ENCODE measurements around the gene HOXA9.

Gene HOXA9

GRCh38 chr7:27200761-27201579 lies 35.6 kb upstream of the HOXA9 start:
- no peak for DNase-seq

DNA sequence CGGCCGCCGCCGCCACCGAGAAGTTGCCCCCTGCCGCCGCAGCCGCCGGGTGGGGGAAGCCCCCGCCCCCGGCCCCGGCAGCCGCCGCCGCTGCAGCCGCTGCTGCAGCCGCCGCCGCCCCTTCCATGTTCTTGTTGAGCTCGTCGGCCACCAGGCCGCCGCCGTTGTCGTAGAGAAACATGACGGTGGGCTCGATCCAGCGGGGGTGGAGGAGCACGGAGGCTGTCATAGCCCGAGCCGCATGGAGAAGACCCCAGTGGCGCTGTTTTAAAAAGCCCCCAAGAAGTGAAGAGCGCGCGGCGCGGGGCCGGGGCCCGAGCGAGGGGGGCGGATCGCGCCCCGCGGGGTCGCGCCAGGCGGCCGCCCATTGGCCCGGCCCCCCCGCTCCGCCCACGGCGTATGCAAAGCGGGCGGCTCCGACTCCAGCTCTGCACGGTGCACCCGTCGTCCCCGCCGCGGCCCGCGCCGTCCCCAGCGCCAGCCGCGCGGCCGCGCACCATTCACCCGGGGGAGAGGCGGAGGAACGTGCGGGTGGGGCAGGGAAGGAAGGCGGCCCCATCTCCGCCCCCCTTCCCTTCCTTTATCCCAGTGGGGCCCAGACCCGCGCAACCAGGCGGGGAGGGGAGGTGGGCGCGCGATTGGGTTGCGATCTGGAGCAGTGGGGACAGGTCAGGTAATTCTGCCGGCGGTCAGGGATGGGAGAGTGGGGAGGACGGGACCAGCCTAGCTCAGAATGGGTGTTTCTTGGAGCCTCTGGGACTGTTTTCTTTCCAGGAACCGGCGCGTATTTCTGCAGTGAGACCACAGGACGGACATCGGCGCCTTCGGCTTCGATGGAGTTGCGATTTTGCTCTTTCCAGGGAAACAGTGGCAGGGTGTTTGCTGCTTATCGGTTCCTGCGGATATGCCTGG lies 34.8 kb upstream of the HOXA9 start, which contains the start of gene HOXA13:
TSS of gene HOXA13 (minus strand) at position 243 of the 912 bp plus-strand sequence. CDS start at position 229, 14 bp downstream.
- no peak for DNase-seq

DNA sequence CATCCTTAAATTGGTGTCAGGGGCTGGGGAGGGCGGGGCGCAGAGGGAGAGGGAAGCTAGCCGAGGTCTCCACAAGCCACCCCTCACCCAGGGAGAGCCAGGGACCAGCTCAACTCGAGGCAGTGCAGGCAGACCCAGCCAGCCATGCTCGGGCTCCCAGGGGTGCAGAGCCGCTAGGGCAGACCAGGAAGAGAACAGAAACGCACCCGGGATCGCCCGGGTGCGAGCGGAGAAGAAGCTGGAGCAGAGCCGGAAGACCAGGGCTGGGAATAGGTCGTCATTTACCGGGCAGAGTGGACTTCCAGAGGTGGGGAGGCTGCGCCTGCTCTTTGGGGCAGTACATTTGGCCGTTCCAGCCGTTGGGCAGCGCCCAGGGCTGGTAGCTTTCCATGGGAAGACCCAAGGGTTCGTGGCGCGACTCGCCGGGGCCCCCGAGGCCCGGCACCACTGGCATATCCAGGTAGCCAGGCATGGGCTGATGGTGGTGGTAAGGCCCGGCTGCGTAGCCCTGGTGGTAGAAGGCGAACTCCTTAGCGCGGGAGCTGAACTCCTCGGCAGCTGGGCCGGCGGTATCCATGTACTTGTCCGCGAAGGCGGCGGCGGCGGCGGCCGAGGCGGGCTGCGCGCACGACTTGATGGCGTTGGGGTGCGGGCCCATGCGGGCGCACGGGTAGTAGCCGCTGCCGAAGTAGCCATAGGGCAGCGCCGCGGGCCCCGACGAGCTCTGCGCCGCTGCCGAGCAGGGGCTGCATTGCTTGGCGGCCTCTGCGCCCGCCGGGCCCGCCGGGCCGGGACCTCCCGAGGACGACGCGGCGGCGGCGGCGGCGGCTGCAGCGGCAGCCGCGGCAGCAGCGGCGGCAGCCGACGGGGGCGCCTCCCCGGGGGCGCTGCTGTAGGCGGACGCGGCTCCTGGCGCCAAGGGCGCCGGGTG lies 33.8 kb upstream of the HOXA9 start:
- no peak for DNase-seq

- DNase-seq, result no peak
Measured at GRCh38 chr7:27198138-27198841, 33.0 kb upstream of the HOXA9 start.

DNA sequence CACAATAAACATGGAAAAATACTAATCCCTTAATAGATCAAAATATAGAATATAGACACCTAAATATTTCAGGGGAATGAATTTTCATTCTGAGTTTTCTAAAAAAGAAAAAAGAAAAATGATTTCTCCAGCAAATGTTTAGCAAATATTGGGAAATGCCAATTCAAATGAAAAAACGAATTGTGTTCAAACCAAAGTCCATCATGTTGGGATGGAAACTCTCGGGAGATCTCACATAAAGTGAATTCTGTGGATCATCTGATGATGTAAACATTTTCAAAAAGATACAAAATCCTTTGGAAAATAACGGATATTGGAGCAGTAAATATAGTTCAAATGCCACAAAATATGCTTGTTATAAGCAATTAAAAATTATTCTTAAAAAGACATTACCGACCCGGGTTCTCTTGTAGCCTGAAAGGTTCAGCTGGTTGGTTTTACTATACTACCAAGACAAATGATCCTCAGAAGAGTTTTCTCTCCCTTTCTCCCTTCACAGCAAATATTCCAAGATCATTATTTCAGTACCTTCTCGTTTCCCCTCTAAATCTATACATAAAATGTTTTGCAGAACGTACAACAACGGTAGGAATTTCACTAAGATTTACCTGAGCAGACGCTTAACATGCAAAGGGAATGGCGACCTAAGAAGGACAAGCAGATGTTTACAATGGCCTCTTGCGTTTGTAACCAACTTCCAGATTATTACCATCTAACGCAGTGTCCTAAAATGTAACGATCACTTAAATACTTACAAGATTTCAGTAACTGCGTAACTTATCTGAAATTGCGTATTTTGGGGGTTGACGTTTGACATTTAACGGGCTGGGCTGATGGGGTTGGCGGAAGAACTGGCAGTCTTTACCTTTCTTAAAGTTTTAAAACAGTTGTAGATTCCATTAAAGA lies 32.1 kb upstream of the HOXA9 start:
- no peak for DNase-seq

GRCh38 chr7:27196287-27196767 lies 31.0 kb upstream of the HOXA9 start:
- DNase-seq, result no peak

GRCh38 chr7:27194686-27195379 lies 29.5 kb upstream of the HOXA9 start:
- no peak for DNase-seq

- DNase-seq, result no peak
Measured at GRCh38 chr7:27194002-27194352, 28.6 kb upstream of the HOXA9 start.

GRCh38 chr7:27193335-27194001 lies 28.1 kb upstream of the HOXA9 start:
- no peak for DNase-seq

GRCh38 chr7:27192546-27193334 lies 27.4 kb upstream of the HOXA9 start:
- DNase-seq, result no peak

DNA sequence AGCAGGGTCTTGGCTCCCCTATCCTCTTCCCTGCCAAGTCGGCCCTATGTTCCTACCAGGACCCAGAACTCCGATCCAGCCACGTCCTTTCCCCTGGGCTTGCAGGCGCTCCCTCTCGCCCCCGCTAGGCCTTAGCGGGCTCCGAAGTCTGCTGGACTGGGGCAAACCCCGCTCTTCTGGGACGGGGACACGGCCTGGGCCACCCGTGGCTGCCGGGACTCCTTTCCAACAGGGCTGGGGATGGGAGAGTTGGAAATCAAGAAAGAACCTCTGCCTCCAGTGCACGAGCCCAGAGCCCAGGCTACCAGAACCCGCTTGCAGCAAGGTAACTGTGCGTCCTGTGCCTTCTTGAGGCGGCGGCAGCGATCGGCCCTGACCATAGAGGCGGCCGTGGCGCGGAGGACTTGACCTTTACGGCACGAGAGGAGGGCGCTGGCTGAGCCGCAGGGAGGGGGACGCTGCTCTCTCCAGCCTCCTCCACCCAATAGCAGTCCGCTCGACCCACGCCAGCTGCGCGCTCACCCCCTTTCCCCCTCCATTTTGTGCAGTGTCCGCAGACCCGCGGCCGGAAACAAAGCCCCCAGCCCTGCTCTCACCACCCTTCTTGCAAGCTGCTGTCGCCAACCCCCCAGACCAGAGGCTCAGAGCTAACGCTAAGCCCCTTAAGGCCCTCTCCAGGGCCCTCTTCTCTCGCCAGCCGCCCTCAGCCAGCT lies 26.7 kb upstream of the HOXA9 start:
- DNase-seq, result no peak

- DNase-seq, result no peak
Measured at GRCh38 chr7:27191161-27191731, 25.9 kb upstream of the HOXA9 start.

DNA sequence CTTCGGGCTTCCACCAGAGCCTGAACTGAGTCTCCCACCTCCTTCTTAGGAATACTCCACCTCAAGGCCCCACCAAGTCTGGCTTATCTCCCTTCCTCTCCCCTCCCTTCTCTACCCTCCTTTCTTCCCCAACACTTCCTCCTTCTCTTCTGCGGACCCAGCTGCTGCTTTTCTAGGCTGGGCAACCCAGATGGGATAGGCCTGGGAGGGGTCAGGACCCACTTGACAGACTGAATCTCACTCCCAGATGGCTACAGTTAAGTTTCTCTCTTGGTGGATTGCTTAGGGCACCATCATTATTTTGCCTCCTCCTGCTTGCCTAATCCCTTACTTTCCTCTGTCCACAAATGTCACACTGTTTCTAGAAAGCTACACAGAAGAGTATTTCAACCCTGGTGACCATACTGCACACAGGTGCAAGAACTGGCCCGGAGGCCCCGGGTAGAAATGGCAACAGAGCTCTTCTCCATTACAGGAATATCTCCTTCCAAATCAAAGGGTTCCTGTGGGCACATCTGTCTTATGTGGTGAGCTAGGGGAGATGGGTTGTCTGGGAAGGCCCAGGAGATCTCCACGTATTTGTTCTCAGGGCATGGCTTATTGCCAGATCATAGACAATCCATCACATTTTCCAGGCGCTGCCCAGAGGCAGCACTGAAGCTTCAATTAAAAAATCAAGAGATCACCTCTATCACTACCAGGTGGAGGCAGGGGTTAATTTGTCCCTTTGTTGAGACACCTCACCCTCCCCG lies 24.8 kb upstream of the HOXA9 start:
- no peak for DNase-seq

- DNase-seq, result no peak
Measured at GRCh38 chr7:27189295-27189996, 24.1 kb upstream of the HOXA9 start.

DNA sequence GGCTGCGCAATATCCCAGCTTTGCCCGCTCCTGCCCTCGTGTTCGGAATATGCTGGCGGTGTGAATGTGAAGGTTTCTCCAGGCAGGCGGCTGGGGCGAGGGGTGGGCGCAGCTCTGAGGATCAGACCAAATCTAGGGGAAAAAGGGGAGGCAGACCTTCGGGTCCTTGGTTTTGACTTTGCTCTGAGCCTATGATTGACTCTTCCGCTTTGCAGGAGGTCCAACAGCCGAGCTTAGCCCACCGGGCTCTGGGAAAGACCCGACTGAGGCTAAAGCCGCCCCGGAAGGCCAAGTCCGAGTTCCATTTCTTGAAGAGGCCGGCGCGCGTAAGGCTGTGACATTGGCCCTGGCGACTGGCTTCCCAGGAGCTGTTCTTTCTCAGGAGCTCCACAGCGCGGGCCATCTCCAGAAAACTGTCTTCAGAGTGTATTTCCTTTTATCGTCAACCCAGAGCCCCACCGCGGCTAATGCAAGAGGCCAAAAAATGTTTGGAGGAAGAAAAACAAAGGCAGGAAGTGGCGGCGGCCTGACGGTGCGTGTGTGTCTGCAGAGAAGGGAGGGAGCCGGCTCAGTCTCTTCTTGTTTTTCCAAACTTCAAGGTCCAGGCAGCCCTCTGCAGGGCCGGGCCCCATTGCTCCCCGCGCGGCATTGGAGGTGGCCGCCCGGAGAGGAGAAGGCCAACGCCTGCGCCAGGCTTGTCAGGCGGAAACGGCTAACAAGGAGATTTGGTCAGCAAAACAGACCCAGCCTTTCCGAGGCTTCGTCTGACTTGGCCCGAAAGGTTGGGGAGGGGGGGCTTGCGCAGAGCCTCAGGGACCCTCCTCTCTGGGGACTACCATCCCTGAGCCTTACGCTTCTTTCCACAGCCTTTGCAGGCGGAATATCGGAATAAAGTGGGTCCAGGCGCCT lies 23.3 kb upstream of the HOXA9 start:
- DNase-seq, result no peak
